Measurements from ENCODE around the gene NOC3L.

GRCh38 chr10:94358480-94358879 lies 4.3 kb downstream of the NOC3L start:
- TF ChIP-seq EP300 (IDR thresholded peaks at IDR 0.05; ENCODE audit: borderline replicate concordance) (no peak), RAD21 (IDR thresholded peaks at IDR 0.05; ENCODE audit: low read depth) (no peak), MAX (IDR thresholded peaks at IDR 0.05) (no peak), REST (IDR thresholded peaks at IDR 0.05; ENCODE audit: low read depth) (no peak), YY1 (IDR thresholded peaks at IDR 0.05; ENCODE audit: low read depth) (no peak)

Measured in Ishikawa (cell line).